ENCODE results near the gene HS6ST1. TPM values are rescaled to one million over a fixed set of nuclear protein-coding genes. Genes with fewer than 3 reads are reported as not detected.

Gene HS6ST1
- total RNA-seq, 2 donors from 2014 or later, result 69.0 to 233 TPM

- no peaks in the 10 kb centered on the region for H3K36me3 ChIP-seq
- H3K4me3 ChIP-seq, result no peak overlapping the region
- no peak for TF ChIP-seq CTCF (IDR thresholded peaks at IDR 0.05)
- TF ChIP-seq POLR2AphosphoS5 (IDR thresholded peaks at IDR 0.05), result no peak
- no peak for TF ChIP-seq POLR2A (IDR thresholded peaks at IDR 0.05)
- no peak for DNase-seq (ENCODE audit: low spot score)
- no peaks in the 10 kb centered on the region for H3K27me3 ChIP-seq (replicated peaks; ENCODE audit: insufficient read depth)
- H3K9me3 ChIP-seq, result no peaks in the 10 kb centered on the region
- intact Hi-C loops (cut with DNase I), result no loop called here
- peak overlapping the region; percentile 15 to 17 for H3K27ac ChIP-seq
- WGBS, result 92% methylated on average over 14 of the region's 14 CpGs
- H3K4me1 ChIP-seq (replicated peaks), result peaks cover 7% of the 10 kb centered on the region
Measured at GRCh38 chr2:128347171-128347558, 28.5 kb upstream of the HS6ST1 start.

- Histone ChIP-seq H3K27ac (peak overlapping the region in 1 of 2 donors; percentile 15), H3K27me3 (replicated peaks; ENCODE audit: insufficient read depth) (no peaks in the 10 kb centered on the region), H3K4me1 (replicated peaks) (peaks cover 7% of the 10 kb centered on the region), H3K9me3 (no peaks in the 10 kb centered on the region), H3K36me3 (no peaks in the 10 kb centered on the region), H3K4me3 (no peak overlapping the region)
- TF ChIP-seq POLR2A (IDR thresholded peaks at IDR 0.05), result no peak
- TF ChIP-seq POLR2AphosphoS5 (IDR thresholded peaks at IDR 0.05), result no peak
- 91% methylated on average over 53 of the region's 53 CpGs for WGBS
- intact Hi-C loops (cut with DNase I), result no loop called here
- no peak for DNase-seq (ENCODE audit: low spot score)
Measured at GRCh38 chr2:128346291-128347170, 27.9 kb upstream of the HS6ST1 start.

- no peak for DNase-seq (ENCODE audit: low spot score)
- 94% methylated on average over 43 of the region's 43 CpGs for WGBS
- intact Hi-C loops (cut with DNase I), result no loop called here
- Histone ChIP-seq H3K9me3 (no peaks in the 10 kb centered on the region), H3K36me3 (no peaks in the 10 kb centered on the region), H3K4me1 (replicated peaks) (peaks cover 7% of the 10 kb centered on the region), H3K27me3 (replicated peaks; ENCODE audit: insufficient read depth) (no peaks in the 10 kb centered on the region), H3K4me3 (no peak overlapping the region), H3K27ac (no peak overlapping the region)
- TF ChIP-seq CTCF (IDR thresholded peaks at IDR 0.05) (no peak), POLR2A (IDR thresholded peaks at IDR 0.05) (no peak), POLR2AphosphoS5 (IDR thresholded peaks at IDR 0.05) (no peak)
Measured at GRCh38 chr2:128345436-128346165, 26.9 kb upstream of the HS6ST1 start.

- H3K4me3 ChIP-seq, result no peak overlapping the region
- H3K27me3 ChIP-seq (replicated peaks; ENCODE audit: insufficient read depth), result no peaks in the 10 kb centered on the region
- DNase-seq (ENCODE audit: low spot score), result no peak
- intact Hi-C loops (cut with DNase I), result no loop called here
- 90% methylated on average over 3 of the region's 3 CpGs for WGBS
- TF ChIP-seq POLR2A (IDR thresholded peaks at IDR 0.05) (no peak), CTCF (IDR thresholded peaks at IDR 0.05) (no peak), POLR2AphosphoS5 (IDR thresholded peaks at IDR 0.05) (no peak)
- no peaks in the 10 kb centered on the region for H3K36me3 ChIP-seq
- no peak overlapping the region for H3K27ac ChIP-seq
- H3K4me1 ChIP-seq (replicated peaks), result peaks cover 7% of the 10 kb centered on the region
- no peaks in the 10 kb centered on the region for H3K9me3 ChIP-seq
Measured at GRCh38 chr2:128344101-128344500, 25.4 kb upstream of the HS6ST1 start.

- intact Hi-C loops (cut with DNase I), result no loop called here
Measured at GRCh38 chr2:128343459-128343858, 24.8 kb upstream of the HS6ST1 start.

More at GRCh38 chr2:128343459-128343858, 24.8 kb upstream of the HS6ST1 start:
- no peaks in the 10 kb centered on the region for H3K36me3 ChIP-seq
- no peak for TF ChIP-seq POLR2A (IDR thresholded peaks at IDR 0.05)
- no peak for TF ChIP-seq POLR2AphosphoS5 (IDR thresholded peaks at IDR 0.05)
- no peak for TF ChIP-seq CTCF (IDR thresholded peaks at IDR 0.05)
- H3K9me3 ChIP-seq, result no peaks in the 10 kb centered on the region
- WGBS, result 100% methylated on average over 1 of the region's 1 CpG
- H3K4me1 ChIP-seq (replicated peaks), result peaks cover 7% of the 10 kb centered on the region
- H3K27me3 ChIP-seq (replicated peaks; ENCODE audit: insufficient read depth), result no peaks in the 10 kb centered on the region
- H3K27ac ChIP-seq, result no peak overlapping the region
- DNase-seq (ENCODE audit: low spot score), result no peak
- H3K4me3 ChIP-seq, result no peak overlapping the region

All from prostate gland (tissue), 2 donors.